SK-N-SH treated with all-trans-retinoic acid at 6 μM for 48 hours (cell line): Measurements from ENCODE around the gene R3HDM2.

ENCODE experiments used
- CREB5 ChIP-seq: fragments of 250-450 bp; sonication (Bioruptor Pico); IDR thresholded peaks from 2 replicates; pipeline ENCODE4 v1.5.1; 2020; ENCODE audit warnings: low read depth, mild to moderate bottlenecking, moderate library complexity
- GLIS3 ChIP-seq: fragments of 250-450 bp; sonication (Bioruptor Pico); IDR thresholded peaks from 2 replicates; pipeline ENCODE4 v1.5.0; 2020; ENCODE audit warnings: mild to moderate bottlenecking, moderate library complexity
- TCF4 ChIP-seq: fragments of 250-450 bp; sonication (Bioruptor Pico); IDR thresholded peaks from 2 replicates; pipeline ENCODE4 v1.8.0; 2021; ENCODE audit warnings: mild to moderate bottlenecking, moderate library complexity, borderline replicate concordance
- ZC3H10 ChIP-seq: fragments of 250-450 bp; sonication (Bioruptor Pico); IDR thresholded peaks from 2 replicates; pipeline ENCODE4 v1.5.1; 2021; ENCODE audit warnings: mild to moderate bottlenecking, moderate library complexity
- ZFP30 ChIP-seq: fragments of 450-650 bp; formaldehyde crosslinking; IDR thresholded peaks from 2 replicates; pipeline ENCODE4 v1.5.0; 2022; ENCODE audit warnings: mild to moderate bottlenecking, moderate library complexity

GRCh38 chr12:57474430-57474829 is 43.6 kb upstream of the R3HDM2 start:
- TF ChIP-seq ZFP30 (CRISPR knock-in tag) (no peak), CREB5 (CRISPR knock-in tag) (no peak), TCF4 (CRISPR knock-in tag) (no peak), ZC3H10 (no peak), GLIS3 (CRISPR knock-in tag) (no peak)
